ENCODE results near the gene FAM234B. TPM values are rescaled to one million over a fixed set of nuclear protein-coding genes. Genes with fewer than 3 reads are reported as not detected.

The FAM234B gene
- total RNA-seq, 4 donors from 2014 or later: 6.3 to 14.2 (median 7.5) TPM

DNA sequence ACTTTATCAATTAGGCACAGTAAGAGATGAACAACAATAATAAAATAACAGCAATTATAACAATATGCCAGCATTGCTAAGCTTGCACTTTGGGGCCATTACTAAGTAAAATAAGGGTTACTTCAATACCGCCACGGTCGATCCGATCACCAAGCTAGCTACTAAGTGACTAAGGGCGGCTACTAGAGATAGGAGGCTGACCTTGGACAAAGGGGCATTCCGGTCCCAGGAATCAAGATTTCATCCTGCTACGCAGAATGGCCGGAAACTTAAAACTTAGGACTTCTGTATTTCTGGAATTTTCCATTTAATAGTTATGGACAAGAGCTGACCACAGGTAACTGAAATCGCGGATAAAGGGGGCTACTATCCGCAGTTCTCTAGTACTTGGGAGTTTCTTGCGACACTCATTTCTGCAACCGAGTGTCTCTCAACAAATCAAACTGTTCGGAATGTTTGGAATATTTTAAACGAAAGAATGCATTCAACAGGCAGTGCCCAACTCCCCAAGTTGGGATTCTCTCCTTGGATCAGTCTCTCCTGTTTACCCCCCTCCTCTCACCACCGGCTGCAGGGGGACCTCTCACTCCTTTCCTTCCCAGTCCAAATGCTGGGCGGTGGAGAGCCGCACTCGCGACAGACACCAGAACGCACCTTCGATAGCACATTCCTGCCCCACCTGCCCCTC is 44.8 kb upstream of the FAM234B start:
- TF ChIP-seq, protein P1, sequence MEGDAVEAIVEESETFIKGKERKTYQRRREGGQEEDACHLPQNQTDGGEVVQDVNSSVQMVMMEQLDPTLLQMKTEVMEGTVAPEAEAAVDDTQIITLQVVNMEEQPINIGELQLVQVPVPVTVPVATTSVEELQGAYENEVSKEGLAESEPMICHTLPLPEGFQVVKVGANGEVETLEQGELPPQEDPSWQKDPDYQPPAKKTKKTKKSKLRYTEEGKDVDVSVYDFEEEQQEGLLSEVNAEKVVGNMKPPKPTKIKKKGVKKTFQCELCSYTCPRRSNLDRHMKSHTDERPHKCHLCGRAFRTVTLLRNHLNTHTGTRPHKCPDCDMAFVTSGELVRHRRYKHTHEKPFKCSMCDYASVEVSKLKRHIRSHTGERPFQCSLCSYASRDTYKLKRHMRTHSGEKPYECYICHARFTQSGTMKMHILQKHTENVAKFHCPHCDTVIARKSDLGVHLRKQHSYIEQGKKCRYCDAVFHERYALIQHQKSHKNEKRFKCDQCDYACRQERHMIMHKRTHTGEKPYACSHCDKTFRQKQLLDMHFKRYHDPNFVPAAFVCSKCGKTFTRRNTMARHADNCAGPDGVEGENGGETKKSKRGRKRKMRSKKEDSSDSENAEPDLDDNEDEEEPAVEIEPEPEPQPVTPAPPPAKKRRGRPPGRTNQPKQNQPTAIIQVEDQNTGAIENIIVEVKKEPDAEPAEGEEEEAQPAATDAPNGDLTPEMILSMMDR (IDR thresholded peaks at IDR 0.05): no peak
- ATAC-seq (ENCODE audit: low FRiP score) (peak; percentile 21), DNase-seq (ENCODE audit: low spot score) (no peak)

DNA sequence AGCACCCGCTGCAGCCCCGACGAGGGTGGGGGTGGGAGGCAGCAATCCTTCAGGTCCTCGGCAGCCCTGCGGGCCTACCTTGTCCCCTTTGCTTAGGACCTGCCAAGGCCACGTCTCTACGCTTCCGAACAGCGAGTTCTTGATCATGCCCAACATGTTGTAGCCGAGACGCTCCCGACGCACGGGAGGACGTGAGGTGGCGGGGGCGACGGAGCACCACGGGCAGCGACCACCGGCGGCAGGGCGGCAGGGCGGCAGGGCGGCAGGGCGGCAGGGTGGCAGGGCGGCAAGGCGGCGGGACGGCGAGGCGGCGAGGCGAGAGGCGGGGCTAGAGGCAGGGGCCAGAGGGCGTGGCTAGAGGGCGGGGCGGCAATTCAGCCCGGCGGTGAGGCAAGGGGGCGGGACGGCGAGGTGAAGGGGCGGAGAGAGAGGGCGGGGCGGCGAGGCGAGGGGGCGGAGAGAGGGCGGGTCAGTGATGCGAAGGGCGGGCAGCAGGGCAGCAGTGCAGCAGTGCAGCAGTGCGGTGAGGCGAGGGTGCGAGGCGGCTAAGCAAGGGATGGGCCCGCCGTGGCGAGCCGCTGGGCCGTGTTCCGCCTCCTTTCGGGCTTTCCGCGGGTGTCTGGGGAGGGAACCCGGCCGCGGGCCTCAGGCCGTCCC is 44.1 kb upstream of the FAM234B start, which contains the start of gene HEBP1:
HEBP1 (minus strand) TSS at position 307 of the 657 bp plus-strand sequence; CDS start at position 156, 151 bp downstream.
- DNase-seq (ENCODE audit: low spot score): peak; percentile 90
- ATAC-seq (ENCODE audit: low FRiP score): peak; percentile 91
- TF ChIP-seq, protein P1 (IDR thresholded peaks at IDR 0.05): no peak

DNA sequence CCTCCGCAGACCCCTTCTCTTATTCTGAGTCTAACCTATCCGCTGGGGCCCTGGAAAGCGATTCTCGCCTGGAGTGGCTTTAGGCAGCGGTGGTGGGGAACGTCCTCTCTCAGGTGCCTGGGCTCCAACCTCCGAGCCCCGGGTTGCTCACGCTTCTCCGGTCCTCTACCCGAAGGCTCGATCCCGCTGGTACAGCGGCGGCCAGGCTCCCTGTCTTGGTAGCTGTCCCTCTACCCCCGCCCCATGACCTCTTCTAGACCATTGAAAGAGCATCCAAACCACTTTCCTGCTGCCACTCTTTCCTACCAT is 43.6 kb upstream of the FAM234B start:
- TF ChIP-seq, protein P1 (IDR thresholded peaks at IDR 0.05): no peak
- no peak for DNase-seq (ENCODE audit: low spot score)
- peak; percentile 20 for ATAC-seq (ENCODE audit: low FRiP score)

DNA sequence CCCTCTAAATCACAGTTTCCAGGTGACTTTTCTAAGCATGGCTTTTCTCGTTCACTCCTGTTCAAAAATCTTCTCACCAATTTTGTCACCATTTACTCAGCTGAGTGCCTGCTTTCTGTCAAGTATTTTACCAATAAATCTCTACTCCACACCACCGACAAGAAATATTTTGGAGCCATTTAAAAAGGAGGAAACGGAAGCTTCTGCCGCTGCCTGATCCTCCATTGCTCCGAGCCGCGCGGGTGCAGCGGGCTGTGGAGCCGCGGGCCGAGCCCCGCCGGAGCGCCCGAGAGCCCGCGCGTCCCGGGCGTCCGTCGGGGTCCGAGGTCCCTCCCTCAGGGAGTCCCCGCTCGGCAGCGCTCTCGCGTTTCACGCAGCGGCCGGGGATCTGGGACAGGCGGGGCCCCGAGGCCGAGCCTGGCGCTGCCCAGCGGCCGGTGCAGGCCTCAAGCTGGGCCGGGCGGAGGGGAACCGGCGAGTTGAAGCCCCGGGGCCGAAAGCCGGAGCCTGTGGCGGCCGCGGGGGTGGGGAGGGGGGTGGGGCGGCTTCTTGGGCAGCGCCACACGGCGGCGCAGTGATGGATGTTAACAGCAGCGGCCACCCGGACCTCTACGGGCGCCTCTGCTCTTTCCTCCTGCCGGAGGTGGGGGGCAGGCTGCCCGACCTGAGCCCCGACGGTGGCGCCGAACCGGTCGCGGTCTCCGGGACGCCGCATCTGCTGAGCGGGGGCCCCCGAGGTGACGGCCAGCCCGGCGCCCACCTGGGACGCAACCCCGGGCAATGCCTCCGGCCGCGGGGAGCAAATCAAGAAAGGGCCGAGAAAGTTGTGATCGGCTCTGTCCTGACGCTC is 43.0 kb upstream of the FAM234B start:
- ATAC-seq (ENCODE audit: low FRiP score) (peak; percentile 29), DNase-seq (ENCODE audit: low spot score) (no peak)
- TF ChIP-seq, protein P1 (IDR thresholded peaks at IDR 0.05): no peak

DNA sequence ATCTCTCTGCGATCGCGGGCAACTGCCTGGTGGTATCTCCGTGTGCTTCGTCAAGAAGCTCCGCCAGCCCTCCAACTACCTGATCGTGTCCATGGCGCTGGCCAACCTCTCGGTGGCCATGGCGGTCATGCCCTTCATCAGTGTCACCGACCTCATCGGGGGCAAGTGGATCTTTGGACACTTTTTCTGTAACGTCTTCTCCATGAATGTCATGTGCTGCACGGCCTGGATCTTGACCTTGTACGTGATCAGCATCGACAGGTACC is 42.5 kb upstream of the FAM234B start:
- TF ChIP-seq, protein P1 (IDR thresholded peaks at IDR 0.05): no peak
- no peak for ATAC-seq (ENCODE audit: low FRiP score)
- DNase-seq (ENCODE audit: low spot score): no peak

DNA sequence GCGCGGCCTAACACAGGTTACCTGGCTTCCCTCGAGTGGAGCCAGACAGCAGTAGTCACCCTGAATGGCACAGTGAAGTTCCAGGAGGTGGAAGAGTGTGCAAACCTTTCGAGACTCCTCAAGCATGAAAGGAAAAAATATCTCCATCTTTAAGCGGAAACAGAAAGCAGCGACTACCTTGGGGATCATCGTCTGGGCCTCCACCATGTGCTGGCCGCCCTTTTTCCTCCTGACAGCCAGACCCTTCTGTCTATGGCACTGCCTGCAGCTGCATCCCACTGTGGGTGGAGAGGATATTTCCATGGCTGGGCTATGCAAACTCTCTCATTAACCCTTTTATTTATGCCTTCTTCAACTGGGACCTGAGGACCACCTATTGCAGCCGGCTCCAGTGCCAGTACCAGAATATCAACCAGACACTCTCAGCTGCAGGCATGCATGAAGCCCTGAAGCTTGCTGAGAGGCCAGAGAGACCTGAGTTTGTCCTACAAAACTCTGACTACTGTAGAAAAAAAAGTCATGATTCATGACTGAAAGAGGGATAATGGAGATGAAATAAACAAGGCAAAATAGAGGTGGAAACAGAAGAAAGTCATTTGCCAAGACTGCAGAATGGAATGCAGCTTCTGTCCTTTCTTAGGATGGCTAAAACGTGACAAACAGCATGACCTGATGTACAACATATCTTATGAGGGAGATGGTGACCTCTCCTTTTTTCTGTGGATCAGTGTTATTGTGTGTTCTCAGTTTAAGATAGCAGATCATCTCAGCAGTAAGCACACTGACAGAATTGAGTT is 41.7 kb upstream of the FAM234B start:
- ATAC-seq (ENCODE audit: low FRiP score): no peak
- no peak for DNase-seq (ENCODE audit: low spot score)
- TF ChIP-seq, protein P1 (IDR thresholded peaks at IDR 0.05): no peak

All from omental fat pad (tissue), 4 donors.